Body of pancreas (tissue), 4 donors: ENCODE results near the gene SLC44A1.

ENCODE experiments used
- CTCF ChIP-seq, 7 experiments: fragments of 450-650 bp in 4 of 7; fragments of 200-600 bp in 3 of 7; sonication (generic) in 3 of 7; IDR thresholded peaks; one replicate each; pipeline ENCODE4 v1.5.1; 2016 to 2019; ENCODE audit warnings: antibody characterized with exemption in 7 of 7
- POLR2A ChIP-seq, 3 donors: fragments of 450-650 bp; IDR thresholded peaks; one replicate each; pipeline ENCODE4 v1.6.1; 2016; ENCODE audit warnings: antibody characterized with exemption in 3 of 3, mild to moderate bottlenecking in 2 of 3

- TF ChIP-seq POLR2A (IDR thresholded peaks at IDR 0.05): no peak
- no peak for TF ChIP-seq CTCF (IDR thresholded peaks at IDR 0.05)
Observed at GRCh38 chr9:105376893-105377292, 132.4 kb downstream of the SLC44A1 start.
